Measurements from ENCODE around the gene PSMA2. TPM values are rescaled to one million over a fixed set of nuclear protein-coding genes. Genes with fewer than 3 reads are reported as not detected.

PSMA2 gene
- total RNA-seq, 6 donors from 2014 or later: 14.7 to 58.9 (median 42.8) TPM

DNA sequence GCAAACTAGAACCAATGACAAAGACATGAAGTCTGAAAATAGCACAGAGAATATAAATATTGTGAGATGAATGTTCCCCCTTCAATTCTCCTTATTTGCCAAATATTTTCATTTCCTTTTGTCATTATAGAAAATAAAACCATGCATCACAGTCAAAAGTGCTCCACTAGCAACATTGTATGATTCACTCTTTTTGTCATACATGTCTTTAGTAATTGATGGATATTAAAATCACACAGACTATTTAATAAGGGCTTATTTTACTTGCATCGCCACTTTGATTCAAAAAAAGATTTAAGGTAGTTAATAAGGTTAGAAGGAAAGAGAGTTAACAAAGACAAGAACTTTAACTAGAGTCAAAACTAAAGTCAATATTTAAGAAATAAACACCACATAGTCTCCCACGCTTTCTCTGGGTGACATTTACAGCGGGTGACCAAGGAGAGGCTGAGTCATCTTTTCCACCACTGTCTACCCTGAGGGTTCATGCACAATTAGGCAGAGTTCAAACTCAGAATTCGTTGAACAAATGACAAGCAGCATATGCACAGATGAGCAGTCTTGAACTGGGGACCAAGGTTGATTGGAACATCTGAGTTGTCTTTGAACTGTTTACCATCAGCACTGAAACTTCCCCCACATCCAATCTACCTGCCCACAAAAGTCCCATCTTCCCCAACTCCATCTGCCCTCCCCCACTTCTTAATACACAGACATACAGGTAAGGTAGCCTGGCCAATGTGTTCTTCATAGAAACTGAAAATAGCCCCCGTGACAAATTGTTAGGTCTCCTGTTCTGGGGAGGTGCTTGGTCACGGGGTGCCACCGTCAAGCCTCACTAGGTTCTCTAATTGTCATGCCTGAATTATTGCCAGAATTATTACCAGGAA, 62.6 kb downstream of the PSMA2 start:
- Histone ChIP-seq H3K27ac (no peak overlapping the region), H3K4me3 (no peak overlapping the region), H3K4me1 (peaks cover 0 to 3% (median 0%) of the 10 kb centered on the region in 4 donors), H3K9me3 (peaks cover 0 to 6% (median 1%) of the 10 kb centered on the region in 4 donors), H3K27me3 (no peaks in the 10 kb centered on the region), H3K36me3 (no peaks in the 10 kb centered on the region)
- DNase-seq: no peak
- no peak for ATAC-seq (ENCODE audit: low FRiP score in 2 of 2)
- 73 to 76% methylated on average over 7 of the region's 7 CpGs for WGBS, 2 donors
- TF ChIP-seq, protein P1, sequence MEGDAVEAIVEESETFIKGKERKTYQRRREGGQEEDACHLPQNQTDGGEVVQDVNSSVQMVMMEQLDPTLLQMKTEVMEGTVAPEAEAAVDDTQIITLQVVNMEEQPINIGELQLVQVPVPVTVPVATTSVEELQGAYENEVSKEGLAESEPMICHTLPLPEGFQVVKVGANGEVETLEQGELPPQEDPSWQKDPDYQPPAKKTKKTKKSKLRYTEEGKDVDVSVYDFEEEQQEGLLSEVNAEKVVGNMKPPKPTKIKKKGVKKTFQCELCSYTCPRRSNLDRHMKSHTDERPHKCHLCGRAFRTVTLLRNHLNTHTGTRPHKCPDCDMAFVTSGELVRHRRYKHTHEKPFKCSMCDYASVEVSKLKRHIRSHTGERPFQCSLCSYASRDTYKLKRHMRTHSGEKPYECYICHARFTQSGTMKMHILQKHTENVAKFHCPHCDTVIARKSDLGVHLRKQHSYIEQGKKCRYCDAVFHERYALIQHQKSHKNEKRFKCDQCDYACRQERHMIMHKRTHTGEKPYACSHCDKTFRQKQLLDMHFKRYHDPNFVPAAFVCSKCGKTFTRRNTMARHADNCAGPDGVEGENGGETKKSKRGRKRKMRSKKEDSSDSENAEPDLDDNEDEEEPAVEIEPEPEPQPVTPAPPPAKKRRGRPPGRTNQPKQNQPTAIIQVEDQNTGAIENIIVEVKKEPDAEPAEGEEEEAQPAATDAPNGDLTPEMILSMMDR (IDR thresholded peaks at IDR 0.05): no peak
- TF ChIP-seq POLR2A (IDR thresholded peaks at IDR 0.05): no peak
- TF ChIP-seq POLR2AphosphoS5 (IDR thresholded peaks at IDR 0.05): no peak
- no peak for TF ChIP-seq EP300 (IDR thresholded peaks at IDR 0.05)

GRCh38 chr7:42868480-42868879, 63.5 kb downstream of the PSMA2 start:
- DNase-seq: no peak
- Histone ChIP-seq H3K4me3 (no peak overlapping the region), H3K36me3 (no peaks in the 10 kb centered on the region), H3K4me1 (peaks cover 0 to 3% (median 0%) of the 10 kb centered on the region in 4 donors), H3K9me3 (peaks cover 0 to 6% (median 1%) of the 10 kb centered on the region in 4 donors), H3K27me3 (no peaks in the 10 kb centered on the region), H3K27ac (no peak overlapping the region)
- WGBS, 2 donors: 63 to 82% methylated on average over 1 of the region's 1 CpG
- no peak for TF ChIP-seq POLR2AphosphoS5 (IDR thresholded peaks at IDR 0.05)
- TF ChIP-seq EP300 (IDR thresholded peaks at IDR 0.05): no peak
- no peak for TF ChIP-seq POLR2A (IDR thresholded peaks at IDR 0.05)
- TF ChIP-seq, protein P1 (IDR thresholded peaks at IDR 0.05): no peak
- no peak for ATAC-seq (ENCODE audit: low FRiP score in 2 of 2)

Other genes with a start within 250 kb of the PSMA2 start
- 10 to 100 TPM in 4 of 6 donors, 1 to 10 TPM in 2; 8.7 to 31.4 (median 10.4) TPM for gene C7orf25, start 20.1 kb downstream of the PSMA2 start, total RNA-seq
- gene MRPL32, start 202 bp upstream of the PSMA2 start, total RNA-seq: 10 to 100 TPM; 21.0 to 63.9 (median 42.3) TPM
- gene HECW1, start 180.5 kb upstream of the PSMA2 start, total RNA-seq: 1 to 10 TPM in 1 of 6 donors, under 1 TPM in 4, not detected in 1; 0.10 to 1.0 (median 0.76) TPM